GM13977 (cell line): ENCODE results near the gene COL7A1.

Source experiments
- DNase-seq: peaks from one replicate; pipeline ENCODE4 v3.0.0; 2012; ENCODE audit warnings: low spot score
- in situ Hi-C: fragments of 300-500 bp; cut with MboI; formaldehyde crosslinking; loops from one replicate; pipeline ENCODE4 v1.12.0; 2022; ENCODE audit warnings: low sequenced_read_pairs, low pct_unique_long_range_greater_than_20kb, mixed read lengths, inconsistent platforms; ENCODE audit not compliant: unreplicated experiment
- TF ChIP-seq, protein P1 (sequence below): IDR thresholded peaks from 2 replicates; pipeline ENCODE4 v1.5.1; 2012; ENCODE audit warnings: mild to moderate bottlenecking, control low read depth; ENCODE audit not compliant: insufficient read depth; ENCODE audit errors: extremely low read depth, missing control alignments

Gene COL7A1

DNA sequence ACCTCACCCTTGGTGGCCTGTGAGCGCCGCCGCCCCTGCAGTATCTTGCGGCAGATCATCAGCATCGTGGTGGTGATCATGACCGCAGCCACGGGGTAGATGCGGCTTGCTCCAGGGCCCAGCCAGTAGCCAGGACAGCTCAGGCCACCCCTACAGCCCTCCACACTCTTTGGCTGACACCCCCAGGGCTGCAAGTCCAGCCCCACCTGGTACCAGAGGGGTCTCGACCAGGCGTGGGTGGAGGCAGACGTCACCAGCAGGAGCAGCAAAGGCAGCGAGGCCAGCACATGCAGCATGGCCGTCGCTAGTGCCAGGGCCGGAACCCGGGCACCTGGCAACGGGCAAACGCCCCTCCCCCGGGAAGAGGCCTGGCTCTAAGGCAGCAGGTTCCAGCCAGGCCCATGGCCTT, 26.3 kb upstream of the COL7A1 start, which contains the start of gene TMEM89:
Gene TMEM89, minus strand, starts transcription at position 309 of the 409 bp plus-strand sequence. Its CDS starts 13 bp downstream, at position 296.
- TF ChIP-seq, protein P1, sequence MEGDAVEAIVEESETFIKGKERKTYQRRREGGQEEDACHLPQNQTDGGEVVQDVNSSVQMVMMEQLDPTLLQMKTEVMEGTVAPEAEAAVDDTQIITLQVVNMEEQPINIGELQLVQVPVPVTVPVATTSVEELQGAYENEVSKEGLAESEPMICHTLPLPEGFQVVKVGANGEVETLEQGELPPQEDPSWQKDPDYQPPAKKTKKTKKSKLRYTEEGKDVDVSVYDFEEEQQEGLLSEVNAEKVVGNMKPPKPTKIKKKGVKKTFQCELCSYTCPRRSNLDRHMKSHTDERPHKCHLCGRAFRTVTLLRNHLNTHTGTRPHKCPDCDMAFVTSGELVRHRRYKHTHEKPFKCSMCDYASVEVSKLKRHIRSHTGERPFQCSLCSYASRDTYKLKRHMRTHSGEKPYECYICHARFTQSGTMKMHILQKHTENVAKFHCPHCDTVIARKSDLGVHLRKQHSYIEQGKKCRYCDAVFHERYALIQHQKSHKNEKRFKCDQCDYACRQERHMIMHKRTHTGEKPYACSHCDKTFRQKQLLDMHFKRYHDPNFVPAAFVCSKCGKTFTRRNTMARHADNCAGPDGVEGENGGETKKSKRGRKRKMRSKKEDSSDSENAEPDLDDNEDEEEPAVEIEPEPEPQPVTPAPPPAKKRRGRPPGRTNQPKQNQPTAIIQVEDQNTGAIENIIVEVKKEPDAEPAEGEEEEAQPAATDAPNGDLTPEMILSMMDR = no peak
- no peak for DNase-seq
- in situ Hi-C loops = no loop called here

DNA sequence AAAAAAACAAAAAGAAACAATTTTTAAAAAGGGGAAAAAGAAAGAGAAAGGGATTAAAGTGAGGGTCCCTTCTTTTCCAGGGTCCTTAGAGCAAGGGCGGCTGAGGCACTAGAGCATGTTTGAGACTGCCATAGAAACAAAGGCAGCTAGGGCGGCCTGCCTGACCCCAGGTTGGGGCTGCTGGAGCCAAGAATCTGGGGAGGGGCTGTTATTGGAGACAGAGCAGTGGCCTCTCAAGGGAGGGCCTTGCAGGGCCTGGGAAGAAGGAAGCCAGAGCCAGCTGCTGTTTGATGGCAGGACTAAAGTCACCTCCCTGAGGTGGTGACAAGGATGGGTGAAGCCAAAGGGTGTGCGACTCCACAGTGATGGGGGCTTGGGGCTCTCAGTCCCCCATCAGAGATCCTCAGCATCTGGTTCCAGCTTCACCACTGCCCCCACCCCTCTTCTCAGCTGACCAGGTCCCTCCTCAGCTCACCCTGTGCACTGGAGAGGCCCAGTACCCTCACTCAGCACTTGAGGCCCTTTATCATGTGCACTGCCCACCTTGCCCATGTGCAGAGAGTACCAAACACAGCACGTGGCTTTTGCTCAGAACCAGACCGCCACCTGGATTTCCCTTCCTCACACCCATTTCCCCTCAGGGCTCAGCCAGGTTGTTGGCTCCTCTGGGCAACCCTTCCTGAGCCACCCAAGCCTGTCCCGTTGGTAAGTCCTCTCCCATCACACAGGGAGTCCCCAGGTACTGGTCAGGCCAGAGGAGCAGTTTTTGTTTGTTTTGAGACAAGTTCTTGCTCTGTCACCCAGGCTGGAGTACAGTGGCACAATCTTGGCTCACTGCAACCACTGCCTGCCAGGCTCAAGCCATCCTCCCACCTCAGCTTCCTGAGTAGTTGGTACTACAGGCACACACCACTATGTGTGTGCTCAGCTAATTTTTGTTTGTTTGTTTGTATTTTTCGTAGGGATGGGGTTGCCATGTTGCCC, 24.7 kb upstream of the COL7A1 start:
- in situ Hi-C loops = no loop called here
- TF ChIP-seq, protein P1 = no peak
- DNase-seq = no peak

DNA sequence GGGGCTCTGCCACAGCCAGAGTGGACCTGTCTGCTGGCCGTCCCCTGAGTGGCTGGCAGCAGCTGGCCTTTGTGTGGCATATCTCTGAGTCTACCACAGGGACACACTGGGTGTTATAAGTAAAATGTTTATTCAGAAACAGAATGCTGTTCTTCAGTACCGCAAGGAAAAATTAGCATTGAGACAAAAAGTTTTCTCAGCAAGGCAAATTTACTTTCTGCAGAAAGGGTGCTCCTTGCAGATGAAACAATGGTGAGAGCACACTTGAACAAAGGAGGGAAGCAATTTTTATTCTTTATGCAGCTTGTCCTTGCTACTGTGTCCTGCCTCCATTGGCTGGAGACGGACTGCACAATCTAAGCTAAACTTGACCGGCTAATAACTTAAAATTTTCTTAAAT, 22.4 kb upstream of the COL7A1 start:
- in situ Hi-C loops = no loop called here
- no peak for DNase-seq
- TF ChIP-seq, protein P1 = no peak

DNA sequence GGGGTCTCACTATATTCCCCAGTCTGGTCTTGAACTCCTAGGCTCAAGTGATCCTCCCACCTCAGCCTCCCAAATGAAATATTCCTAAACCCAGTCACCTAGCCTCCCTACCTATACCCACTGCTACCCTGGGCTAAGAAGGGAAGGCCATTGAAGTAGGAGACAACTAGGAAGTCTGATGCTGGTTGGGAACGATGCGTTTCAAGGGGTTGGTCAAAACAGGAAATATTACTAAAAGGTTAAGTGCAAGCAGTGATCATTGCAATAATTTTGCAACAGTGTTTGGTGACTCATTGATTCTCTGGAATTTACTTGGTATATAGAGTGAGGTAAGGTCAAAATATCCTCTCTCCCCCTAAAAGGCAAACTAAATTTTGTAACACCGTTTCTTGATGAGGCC, 18.9 kb upstream of the COL7A1 start:
- in situ Hi-C loops = no loop called here
- TF ChIP-seq, protein P1 = no peak
- DNase-seq = no peak

DNA sequence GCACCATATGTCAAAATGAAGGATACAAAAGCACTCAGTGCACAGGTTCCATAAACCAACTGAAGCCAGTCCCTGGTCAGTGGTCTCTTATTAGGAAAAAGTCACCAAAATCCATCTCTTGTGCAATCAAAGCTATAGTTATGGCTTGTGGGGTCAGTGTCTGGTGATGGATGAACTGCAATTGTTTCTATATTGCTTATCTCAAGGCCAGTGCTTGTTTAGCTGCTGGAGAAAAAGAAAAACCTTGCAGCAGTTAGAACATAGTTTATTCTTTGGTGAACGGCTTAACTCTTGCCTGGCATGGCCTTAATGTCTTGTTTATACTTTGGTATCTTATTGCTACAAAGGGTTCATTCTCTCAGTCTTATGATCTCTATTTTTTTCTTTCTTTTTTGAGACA, 17.2 kb upstream of the COL7A1 start:
- TF ChIP-seq, protein P1 = no peak
- no peak for DNase-seq
- in situ Hi-C loops = no loop called here

DNA sequence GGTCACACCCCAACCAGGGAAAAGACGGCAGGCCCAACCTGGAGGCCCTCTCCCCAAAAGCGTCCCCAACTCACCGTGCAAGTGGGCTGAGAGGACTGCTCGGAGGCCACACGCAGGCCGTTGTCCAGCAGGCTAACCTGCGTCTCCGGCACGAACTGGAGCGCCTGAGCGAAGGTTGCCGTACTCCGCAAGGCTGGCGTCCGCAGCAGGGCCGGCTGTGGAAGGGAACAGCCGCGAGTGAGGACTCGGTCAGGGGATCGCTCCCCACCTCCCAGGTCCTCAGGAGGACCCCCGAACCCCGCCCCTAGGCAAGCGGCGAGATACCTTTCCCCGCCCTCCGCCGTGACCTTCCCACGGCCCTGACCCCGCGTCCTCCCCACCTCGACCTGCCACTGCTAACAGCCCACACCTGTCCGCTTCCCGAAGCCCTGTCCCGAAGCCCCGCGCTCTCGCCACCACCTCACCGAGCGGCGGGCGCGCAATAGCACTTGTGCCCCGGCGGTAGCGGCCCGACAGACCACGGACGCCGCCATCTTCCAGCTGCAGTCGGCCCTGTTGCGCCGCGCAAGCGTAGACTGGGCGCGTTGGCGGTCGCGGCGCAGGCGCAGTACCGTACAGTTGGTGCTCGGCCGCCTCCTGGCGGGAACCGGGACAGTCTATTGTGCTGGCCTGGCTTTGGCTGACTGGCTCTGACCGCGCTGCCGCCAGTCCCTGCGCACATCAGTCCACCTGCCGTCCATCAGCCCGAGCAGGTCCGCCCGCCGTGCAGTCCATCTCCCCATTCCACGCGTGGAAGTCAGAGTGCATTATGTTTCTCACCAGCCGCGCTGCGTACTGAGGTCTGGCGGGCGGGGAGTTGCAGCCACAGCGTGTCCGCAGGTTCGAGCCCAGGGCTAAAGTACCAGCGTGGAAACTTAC, 14.2 kb upstream of the COL7A1 start, which contains the start of gene UQCRC1:
Gene UQCRC1, minus strand, starts transcription at position 559 of the 918 bp plus-strand sequence. Its CDS starts 26 bp downstream, at position 533.
- TF ChIP-seq, protein P1 = peak; percentile 75
- peak; percentile 97 for DNase-seq
- in situ Hi-C loops = no loop called here
